ENCODE measurements around the gene DDAH1.

The DDAH1 gene

GRCh38 chr1:85437139-85437538, 27.8 kb downstream of the DDAH1 start:
- DNase-seq = no peak

GRCh38 chr1:85433096-85433495, 31.9 kb downstream of the DDAH1 start:
- no peak for DNase-seq

GRCh38 chr1:85428471-85429089, 36.4 kb downstream of the DDAH1 start:
- DNase-seq = no peak

- no peak for DNase-seq
These were observed 37.1 kb downstream of the DDAH1 start for GRCh38 chr1:85427849-85428248.

GRCh38 chr1:85427331-85427730, 37.6 kb downstream of the DDAH1 start:
- DNase-seq = no peak

GRCh38 chr1:85421179-85421578, 43.8 kb downstream of the DDAH1 start:
- no peak for DNase-seq

GRCh38 chr1:85420199-85420598, 44.8 kb downstream of the DDAH1 start:
- DNase-seq = no peak

- no peak for DNase-seq
These were observed 47.1 kb downstream of the DDAH1 start for GRCh38 chr1:85417876-85418275.

- no peak for DNase-seq
These were observed 47.9 kb downstream of the DDAH1 start for GRCh38 chr1:85417017-85417416.

- DNase-seq = no peak
These were observed 51.8 kb downstream of the DDAH1 start for GRCh38 chr1:85413169-85413568.

GRCh38 chr1:85411567-85412305, 53.2 kb downstream of the DDAH1 start:
- no peak for DNase-seq

GRCh38 chr1:85409516-85409915, 55.4 kb downstream of the DDAH1 start:
- DNase-seq = no peak

- no peak for DNase-seq
These were observed 57.1 kb downstream of the DDAH1 start for GRCh38 chr1:85407746-85408377.

GRCh38 chr1:85406887-85407533, 57.9 kb downstream of the DDAH1 start:
- no peak for DNase-seq

- no peak for DNase-seq
These were observed 58.9 kb downstream of the DDAH1 start for GRCh38 chr1:85406081-85406480.

GRCh38 chr1:85404408-85404807, 60.6 kb downstream of the DDAH1 start:
- DNase-seq = no peak

GRCh38 chr1:85398391-85399064, 66.4 kb downstream of the DDAH1 start:
- DNase-seq = no peak

- DNase-seq = no peak
These were observed 67.4 kb downstream of the DDAH1 start for GRCh38 chr1:85397490-85398032.

- DNase-seq = no peak
These were observed 68.8 kb downstream of the DDAH1 start for GRCh38 chr1:85396194-85396593.

GRCh38 chr1:85394130-85394529, 70.8 kb downstream of the DDAH1 start:
- no peak for DNase-seq

- DNase-seq = no peak
These were observed 71.5 kb downstream of the DDAH1 start for GRCh38 chr1:85393490-85393889.

GRCh38 chr1:85388416-85388815, 76.5 kb downstream of the DDAH1 start:
- DNase-seq = no peak

- DNase-seq = no peak
These were observed 77.2 kb downstream of the DDAH1 start for GRCh38 chr1:85387781-85388180.

Data from activated CD4-positive, alpha-beta T cell treated with anti-CD3 and anti-CD28 coated beads, Interleukin-2, amount 50 U/mL, for 4 hours (primary cell).